GM21529 (cell line): ENCODE results near the gene TIGD1.
"Not testable (repeated sequence)": the region's sequence is repeated elsewhere in the genome, so short reads cannot be mapped to it uniquely, and the experiment has no call there.

Experiments used
- ATAC-seq: cut with Tn5 transposase; IDR thresholded peaks from one replicate; pipeline ENCODE4 v1.9.1; 2021; ENCODE audit not compliant: unreplicated experiment

TIGD1 gene

GRCh38 chr2:232571026-232571474 is 20.7 kb upstream of the TIGD1 start:
- ATAC-seq, result no peak

GRCh38 chr2:232570481-232570880 is 20.1 kb upstream of the TIGD1 start:
- not testable (repeated sequence) for ATAC-seq

GRCh38 chr2:232569541-232569940 is 19.2 kb upstream of the TIGD1 start:
- no peak for ATAC-seq

GRCh38 chr2:232568161-232568560 is 17.8 kb upstream of the TIGD1 start:
- ATAC-seq, result no peak

- ATAC-seq, result no peak
Observed at GRCh38 chr2:232567721-232568120, 17.4 kb upstream of the TIGD1 start.

GRCh38 chr2:232563580-232563979 is 13.2 kb upstream of the TIGD1 start:
- ATAC-seq, result no peak

GRCh38 chr2:232562515-232563151 is 12.3 kb upstream of the TIGD1 start:
- no peak for ATAC-seq

GRCh38 chr2:232556426-232556825 is 6.1 kb upstream of the TIGD1 start:
- no peak for ATAC-seq

- no peak for ATAC-seq
Observed at GRCh38 chr2:232551776-232552175, 1.4 kb upstream of the TIGD1 start.

GRCh38 chr2:232551250-232551638 is 887 bp upstream of the TIGD1 start:
- no peak for ATAC-seq

GRCh38 chr2:232549655-232550353 is 553 bp downstream of the TIGD1 start:
- ATAC-seq, result no peak

GRCh38 chr2:232547991-232548390 is 2.4 kb downstream of the TIGD1 start:
- no peak for ATAC-seq

- no peak for ATAC-seq
Observed at GRCh38 chr2:232545511-232546375, 4.6 kb downstream of the TIGD1 start.

- no peak for ATAC-seq
Observed at GRCh38 chr2:232544674-232545073, 5.7 kb downstream of the TIGD1 start.

- no peak for ATAC-seq
Observed at GRCh38 chr2:232543928-232544631, 6.3 kb downstream of the TIGD1 start.

- ATAC-seq, result no peak
Observed at GRCh38 chr2:232543491-232543890, 6.9 kb downstream of the TIGD1 start.

- ATAC-seq, result no peak
Observed at GRCh38 chr2:232542715-232543467, 7.5 kb downstream of the TIGD1 start.

- ATAC-seq, result no peak
Observed at GRCh38 chr2:232541961-232542714, 8.2 kb downstream of the TIGD1 start.

GRCh38 chr2:232541195-232541960 is 9.0 kb downstream of the TIGD1 start:
- ATAC-seq, result no peak
